ENCODE data around the gene TCP11X2. TPM values are rescaled to one million over a fixed set of nuclear protein-coding genes. Genes with fewer than 3 reads are reported as not detected.
"Not testable (repeated sequence)": the region's sequence is repeated elsewhere in the genome, so short reads cannot be mapped to it uniquely, and the experiment has no call there.

The TCP11X2 gene
- total RNA-seq, 1 donor from 2014 or later = not detected

DNA sequence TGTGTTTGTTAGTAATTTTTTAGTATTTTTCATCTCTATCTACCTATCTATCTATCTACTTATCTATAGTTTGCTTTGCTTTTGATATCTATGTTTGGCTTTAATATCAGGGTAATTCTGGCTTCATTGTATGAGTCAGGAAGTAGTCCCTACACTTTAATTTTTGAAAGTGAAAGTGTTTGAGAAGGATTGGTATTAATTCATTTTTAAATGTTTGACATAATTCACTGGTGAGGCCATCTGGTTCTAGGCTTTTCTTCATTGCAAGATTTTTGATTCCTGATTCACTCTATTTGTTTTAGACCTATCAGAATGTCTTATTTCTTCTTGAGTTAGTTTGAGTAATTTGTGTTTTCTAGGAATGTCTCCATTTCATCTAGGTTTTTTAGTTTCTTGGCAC, 20.2 kb upstream of the TCP11X2 start:
- H3K36me3 ChIP-seq = no peaks in the 10 kb centered on the region
- H3K4me3 ChIP-seq = no peak overlapping the region
- no peaks in the 10 kb centered on the region for H3K4me1 ChIP-seq
- H3K27ac ChIP-seq = no peak overlapping the region
- TF ChIP-seq POLR2A (IDR thresholded peaks at IDR 0.05) = no peak
- TF ChIP-seq, protein P1, sequence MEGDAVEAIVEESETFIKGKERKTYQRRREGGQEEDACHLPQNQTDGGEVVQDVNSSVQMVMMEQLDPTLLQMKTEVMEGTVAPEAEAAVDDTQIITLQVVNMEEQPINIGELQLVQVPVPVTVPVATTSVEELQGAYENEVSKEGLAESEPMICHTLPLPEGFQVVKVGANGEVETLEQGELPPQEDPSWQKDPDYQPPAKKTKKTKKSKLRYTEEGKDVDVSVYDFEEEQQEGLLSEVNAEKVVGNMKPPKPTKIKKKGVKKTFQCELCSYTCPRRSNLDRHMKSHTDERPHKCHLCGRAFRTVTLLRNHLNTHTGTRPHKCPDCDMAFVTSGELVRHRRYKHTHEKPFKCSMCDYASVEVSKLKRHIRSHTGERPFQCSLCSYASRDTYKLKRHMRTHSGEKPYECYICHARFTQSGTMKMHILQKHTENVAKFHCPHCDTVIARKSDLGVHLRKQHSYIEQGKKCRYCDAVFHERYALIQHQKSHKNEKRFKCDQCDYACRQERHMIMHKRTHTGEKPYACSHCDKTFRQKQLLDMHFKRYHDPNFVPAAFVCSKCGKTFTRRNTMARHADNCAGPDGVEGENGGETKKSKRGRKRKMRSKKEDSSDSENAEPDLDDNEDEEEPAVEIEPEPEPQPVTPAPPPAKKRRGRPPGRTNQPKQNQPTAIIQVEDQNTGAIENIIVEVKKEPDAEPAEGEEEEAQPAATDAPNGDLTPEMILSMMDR (IDR thresholded peaks at IDR 0.05) = no peak
- no peak for TF ChIP-seq POLR2AphosphoS5 (IDR thresholded peaks at IDR 0.05; ENCODE audit: insufficient read depth in 1 of 2, low read depth in 1 of 2)
- no peak for DNase-seq (ENCODE audit: extremely low spot score in 2 of 2)
- no peaks in the 10 kb centered on the region for H3K27me3 ChIP-seq
- intact Hi-C loops (cut with DNase I) = no loop called here
- H3K9me3 ChIP-seq = no peaks in the 10 kb centered on the region

DNA sequence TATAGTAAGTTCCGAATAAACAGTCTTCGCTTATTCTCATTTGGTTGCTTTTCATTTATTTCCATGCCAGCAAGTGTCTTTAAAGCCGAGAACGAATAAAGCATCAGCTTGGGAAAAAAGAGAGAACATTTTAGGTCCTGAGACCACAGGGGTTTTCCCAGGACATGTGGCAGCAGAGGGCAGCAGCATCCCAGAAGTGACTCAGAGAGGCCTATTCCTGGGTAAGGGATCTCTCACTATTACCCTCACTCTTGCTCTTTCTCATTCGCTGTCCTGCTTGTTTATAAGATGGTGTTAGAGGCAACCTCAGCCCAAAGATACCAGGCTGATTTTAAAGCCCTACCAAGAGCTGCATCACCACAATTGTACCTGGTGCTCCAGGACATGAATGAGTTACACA, 7.2 kb upstream of the TCP11X2 start:
- intact Hi-C loops (cut with DNase I); H3K27ac ChIP-seq; H3K4me1 ChIP-seq: not testable (repeated sequence)

DNA sequence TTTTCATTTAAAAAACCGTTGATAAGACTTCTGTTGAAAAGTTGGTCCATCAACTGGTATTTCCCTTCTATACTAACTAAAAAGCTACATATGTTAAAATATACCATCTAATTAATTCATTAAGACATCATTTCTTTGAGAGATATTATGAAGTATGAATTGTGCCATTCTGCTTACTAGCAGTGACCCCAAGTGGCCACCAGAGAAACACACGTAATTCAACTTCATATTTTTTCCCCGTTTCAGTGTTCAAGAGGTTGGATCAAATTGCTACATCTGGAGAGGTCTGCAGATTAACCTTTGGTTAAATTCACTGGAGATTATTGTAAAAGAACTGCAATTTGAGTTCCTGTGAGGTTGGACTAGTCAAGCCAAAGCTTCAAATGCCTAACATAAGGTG, 1.4 kb downstream of the TCP11X2 start:
- H3K4me1 ChIP-seq; H3K36me3 ChIP-seq; intact Hi-C loops (cut with DNase I); H3K9me3 ChIP-seq; H3K27me3 ChIP-seq; H3K27ac ChIP-seq; H3K4me3 ChIP-seq; DNase-seq (ENCODE audit: extremely low spot score in 2 of 2): not testable (repeated sequence)

More for the DNA sequence above, 7.2 kb upstream of the TCP11X2 start:
- H3K9me3 ChIP-seq; H3K4me3 ChIP-seq; H3K27me3 ChIP-seq; H3K36me3 ChIP-seq; DNase-seq (ENCODE audit: extremely low spot score in 2 of 2): not testable (repeated sequence)

DNA sequence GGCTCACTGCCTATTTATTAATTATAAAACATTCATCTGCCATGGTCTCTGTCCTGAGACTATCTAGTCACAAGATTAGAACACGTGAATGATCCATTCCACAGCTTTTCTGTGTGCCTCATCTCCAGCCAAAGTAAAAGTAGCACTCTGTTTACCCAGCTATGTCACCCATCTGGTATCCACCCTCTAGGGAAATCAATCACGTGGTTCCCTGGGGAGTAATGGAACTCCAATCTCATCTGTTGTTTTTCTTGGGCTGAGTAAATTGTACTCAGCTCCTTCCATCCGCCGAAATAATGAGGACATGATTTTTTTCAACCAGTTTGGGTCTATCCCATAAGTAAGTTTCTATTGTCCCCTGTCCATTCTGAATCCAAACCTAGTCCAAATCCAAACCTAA, 13.0 kb downstream of the TCP11X2 start:
- H3K9me3 ChIP-seq; H3K27ac ChIP-seq; intact Hi-C loops (cut with DNase I); H3K36me3 ChIP-seq; DNase-seq (ENCODE audit: extremely low spot score in 2 of 2); H3K27me3 ChIP-seq; H3K4me3 ChIP-seq; H3K4me1 ChIP-seq: not testable (repeated sequence)

DNA sequence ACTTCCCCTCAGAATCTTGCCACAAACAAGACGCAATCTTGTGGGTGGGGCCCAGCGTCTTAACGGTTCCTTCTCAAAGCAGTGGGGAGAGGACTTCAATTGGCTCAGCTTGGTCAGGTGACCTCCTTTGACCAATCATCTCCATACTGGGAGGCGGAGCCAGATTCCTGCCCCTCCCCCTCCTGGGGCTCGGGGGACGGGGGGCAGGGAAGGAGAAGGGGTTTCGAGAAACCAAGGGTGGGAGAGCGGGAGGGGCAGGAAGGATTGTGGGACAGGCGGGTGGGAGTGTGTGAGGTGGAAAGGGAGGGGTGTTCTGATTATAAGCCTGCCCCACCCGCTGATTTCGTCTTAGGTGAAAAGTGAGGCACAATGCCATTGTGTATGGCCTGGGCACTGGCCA, 31.7 kb downstream of the TCP11X2 start, which contains the start of gene NXF2B:
Gene NXF2B, minus strand, starts transcription at position 101 of the 400 bp plus-strand sequence. CDS start 59,972 bp downstream, outside the sequence.
- H3K36me3 ChIP-seq; H3K9me3 ChIP-seq; H3K4me1 ChIP-seq; DNase-seq (ENCODE audit: extremely low spot score in 2 of 2); H3K27me3 ChIP-seq; intact Hi-C loops (cut with DNase I); H3K27ac ChIP-seq; H3K4me3 ChIP-seq: not testable (repeated sequence)

DNA sequence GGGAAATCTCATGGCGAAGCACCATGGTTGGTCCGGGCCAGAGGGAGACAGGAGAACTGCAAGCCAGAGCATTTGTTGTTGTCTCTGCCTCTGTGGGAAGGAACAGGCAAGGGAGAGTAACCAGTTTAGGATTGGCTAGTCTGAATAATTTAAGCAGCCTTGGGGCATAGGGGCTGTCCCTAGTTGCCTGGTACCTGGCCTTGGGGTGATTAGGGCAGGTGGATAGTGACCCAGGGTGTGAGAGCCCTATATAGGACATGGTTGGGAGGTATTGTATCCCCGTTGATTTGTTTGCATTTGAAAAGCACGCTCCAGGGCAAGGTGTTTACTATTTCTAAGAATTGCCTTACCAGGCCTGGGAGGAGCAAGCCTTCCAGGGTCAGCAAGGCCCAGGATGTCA, 57.1 kb downstream of the TCP11X2 start:
- intact Hi-C loops (cut with DNase I); H3K27ac ChIP-seq; DNase-seq (ENCODE audit: extremely low spot score in 2 of 2); H3K9me3 ChIP-seq; H3K4me3 ChIP-seq; H3K27me3 ChIP-seq; H3K36me3 ChIP-seq; H3K4me1 ChIP-seq: not testable (repeated sequence)

Other genes starting within 250 kb of the TCP11X2 start
- gene NXF2, start 224.6 kb downstream of the TCP11X2 start, total RNA-seq = not detected
- gene NXF2B, start 31.8 kb downstream of the TCP11X2 start, total RNA-seq = not detected
- not detected for gene TMSB15A, start 44.9 kb upstream of the TCP11X2 start, total RNA-seq
- 9.6 TPM for gene ARMCX5, start 127.7 kb upstream of the TCP11X2 start, total RNA-seq
- 12.8 TPM for gene GPRASP1, start 179.7 kb upstream of the TCP11X2 start, total RNA-seq
- gene GPRASP2, start 240.6 kb upstream of the TCP11X2 start, total RNA-seq = 10.8 TPM
- gene GPRASP3, start 248.9 kb upstream of the TCP11X2 start, total RNA-seq = 3.2 TPM

All from vagina (tissue), 2 donors.